GM19397 (cell line): ENCODE results near the gene SLC44A1.

Source experiments
- ATAC-seq: cut with Tn5 transposase; IDR thresholded peaks from one replicate; pipeline ENCODE4 v1.9.1; 2021; ENCODE audit warnings: mild to moderate bottlenecking, moderate library complexity; ENCODE audit not compliant: unreplicated experiment

SLC44A1 gene

GRCh38 chr9:105421154-105421553, 176.7 kb downstream of the SLC44A1 start:
- no peak for ATAC-seq

GRCh38 chr9:105421864-105422263, 177.4 kb downstream of the SLC44A1 start:
- ATAC-seq, result no peak

- ATAC-seq, result no peak
These were observed 181.5 kb downstream of the SLC44A1 start for GRCh38 chr9:105425816-105426433.

- no peak for ATAC-seq
These were observed 182.2 kb downstream of the SLC44A1 start for GRCh38 chr9:105426657-105427056.

- ATAC-seq, result no peak
These were observed 187.2 kb downstream of the SLC44A1 start for GRCh38 chr9:105431424-105432246.

GRCh38 chr9:105432247-105432842, 187.9 kb downstream of the SLC44A1 start:
- no peak for ATAC-seq

GRCh38 chr9:105435453-105435852, 191.0 kb downstream of the SLC44A1 start:
- ATAC-seq, result no peak

- no peak for ATAC-seq
These were observed 192.3 kb downstream of the SLC44A1 start for GRCh38 chr9:105436783-105437182.

GRCh38 chr9:105437704-105438103, 193.3 kb downstream of the SLC44A1 start:
- ATAC-seq, result no peak

- ATAC-seq, result no peak
These were observed 193.8 kb downstream of the SLC44A1 start for GRCh38 chr9:105438141-105438806.

GRCh38 chr9:105439428-105439827, 195.0 kb downstream of the SLC44A1 start:
- no peak for ATAC-seq

- no peak for ATAC-seq
These were observed 197.2 kb downstream of the SLC44A1 start for GRCh38 chr9:105441616-105442160.

- no peak for ATAC-seq
These were observed 198.7 kb downstream of the SLC44A1 start for GRCh38 chr9:105443121-105443520.

GRCh38 chr9:105444130-105444529, 199.7 kb downstream of the SLC44A1 start:
- ATAC-seq, result no peak

GRCh38 chr9:105445203-105445881, 200.9 kb downstream of the SLC44A1 start:
- ATAC-seq, result no peak

GRCh38 chr9:105447386-105447813, 202.9 kb downstream of the SLC44A1 start:
- no peak for ATAC-seq

- ATAC-seq, result peak; percentile 95
These were observed 203.7 kb downstream of the SLC44A1 start, which contains the start of gene FSD1L for GRCh38 chr9:105447814-105448812. Gene FSD1L, plus strand, starts transcription at chr9:105448034. Its CDS starts 187 bp downstream, at chr9:105448221.

GRCh38 chr9:105449081-105449480, 204.6 kb downstream of the SLC44A1 start:
- ATAC-seq, result no peak

- ATAC-seq, result no peak
These were observed 207.7 kb downstream of the SLC44A1 start for GRCh38 chr9:105452185-105452584.
